Measurements from ENCODE around the gene KLHL26.

Gene KLHL26

GRCh38 chr19:18687740-18688465, 51.1 kb downstream of the KLHL26 start:
- TF ChIP-seq, protein P1, sequence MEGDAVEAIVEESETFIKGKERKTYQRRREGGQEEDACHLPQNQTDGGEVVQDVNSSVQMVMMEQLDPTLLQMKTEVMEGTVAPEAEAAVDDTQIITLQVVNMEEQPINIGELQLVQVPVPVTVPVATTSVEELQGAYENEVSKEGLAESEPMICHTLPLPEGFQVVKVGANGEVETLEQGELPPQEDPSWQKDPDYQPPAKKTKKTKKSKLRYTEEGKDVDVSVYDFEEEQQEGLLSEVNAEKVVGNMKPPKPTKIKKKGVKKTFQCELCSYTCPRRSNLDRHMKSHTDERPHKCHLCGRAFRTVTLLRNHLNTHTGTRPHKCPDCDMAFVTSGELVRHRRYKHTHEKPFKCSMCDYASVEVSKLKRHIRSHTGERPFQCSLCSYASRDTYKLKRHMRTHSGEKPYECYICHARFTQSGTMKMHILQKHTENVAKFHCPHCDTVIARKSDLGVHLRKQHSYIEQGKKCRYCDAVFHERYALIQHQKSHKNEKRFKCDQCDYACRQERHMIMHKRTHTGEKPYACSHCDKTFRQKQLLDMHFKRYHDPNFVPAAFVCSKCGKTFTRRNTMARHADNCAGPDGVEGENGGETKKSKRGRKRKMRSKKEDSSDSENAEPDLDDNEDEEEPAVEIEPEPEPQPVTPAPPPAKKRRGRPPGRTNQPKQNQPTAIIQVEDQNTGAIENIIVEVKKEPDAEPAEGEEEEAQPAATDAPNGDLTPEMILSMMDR (IDR thresholded peaks at IDR 0.05; ENCODE audit: insufficient read depth, low read depth, low read length, missing control alignments) = no peak
- DNase-seq (ENCODE audit: low read depth) = no peak
- H3K4me3 ChIP-seq (ENCODE audit: low read depth, low read length) = no peak overlapping the region

- TF ChIP-seq, protein P1 (IDR thresholded peaks at IDR 0.05; ENCODE audit: insufficient read depth, low read depth, low read length, missing control alignments) = no peak
- no peak overlapping the region for H3K4me3 ChIP-seq (ENCODE audit: low read depth, low read length)
- no peak for DNase-seq (ENCODE audit: low read depth)
Measured at GRCh38 chr19:18696023-18696422, 59.2 kb downstream of the KLHL26 start.

DNA sequence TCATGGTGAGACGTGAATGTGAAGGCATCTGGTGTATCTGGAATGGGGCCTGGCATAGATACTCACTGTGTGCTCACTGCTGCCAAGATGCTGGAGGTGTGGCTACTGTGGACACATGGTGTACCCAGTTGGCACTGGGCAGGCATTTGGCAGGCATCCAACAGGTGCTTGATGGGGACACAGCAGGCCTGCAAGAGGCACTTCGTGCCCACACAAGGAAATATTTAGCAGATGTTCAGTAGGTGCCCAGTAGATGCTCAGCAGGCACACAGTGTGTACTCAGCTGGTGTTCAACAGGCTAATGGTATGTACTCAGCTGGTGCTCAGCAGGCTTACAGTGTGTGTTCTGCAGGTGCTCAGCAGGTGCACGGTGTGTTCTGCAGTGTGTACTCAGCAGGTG, 60.9 kb downstream of the KLHL26 start:
- TF ChIP-seq, protein P1 (IDR thresholded peaks at IDR 0.05; ENCODE audit: insufficient read depth, low read depth, low read length, missing control alignments) = no peak
- H3K4me3 ChIP-seq (ENCODE audit: low read depth, low read length) = no peak overlapping the region
- no peak for DNase-seq (ENCODE audit: low read depth)

- no peak for DNase-seq (ENCODE audit: low read depth)
- no peak overlapping the region for H3K4me3 ChIP-seq (ENCODE audit: low read depth, low read length)
- TF ChIP-seq, protein P1 (IDR thresholded peaks at IDR 0.05; ENCODE audit: insufficient read depth, low read depth, low read length, missing control alignments) = no peak
Measured at GRCh38 chr19:18698321-18699167, 61.7 kb downstream of the KLHL26 start.

GRCh38 chr19:18699403-18700054, 62.7 kb downstream of the KLHL26 start:
- H3K4me3 ChIP-seq (ENCODE audit: low read depth, low read length) = no peak overlapping the region
- DNase-seq (ENCODE audit: low read depth) = no peak
- TF ChIP-seq, protein P1 (IDR thresholded peaks at IDR 0.05; ENCODE audit: insufficient read depth, low read depth, low read length, missing control alignments) = no peak

DNA sequence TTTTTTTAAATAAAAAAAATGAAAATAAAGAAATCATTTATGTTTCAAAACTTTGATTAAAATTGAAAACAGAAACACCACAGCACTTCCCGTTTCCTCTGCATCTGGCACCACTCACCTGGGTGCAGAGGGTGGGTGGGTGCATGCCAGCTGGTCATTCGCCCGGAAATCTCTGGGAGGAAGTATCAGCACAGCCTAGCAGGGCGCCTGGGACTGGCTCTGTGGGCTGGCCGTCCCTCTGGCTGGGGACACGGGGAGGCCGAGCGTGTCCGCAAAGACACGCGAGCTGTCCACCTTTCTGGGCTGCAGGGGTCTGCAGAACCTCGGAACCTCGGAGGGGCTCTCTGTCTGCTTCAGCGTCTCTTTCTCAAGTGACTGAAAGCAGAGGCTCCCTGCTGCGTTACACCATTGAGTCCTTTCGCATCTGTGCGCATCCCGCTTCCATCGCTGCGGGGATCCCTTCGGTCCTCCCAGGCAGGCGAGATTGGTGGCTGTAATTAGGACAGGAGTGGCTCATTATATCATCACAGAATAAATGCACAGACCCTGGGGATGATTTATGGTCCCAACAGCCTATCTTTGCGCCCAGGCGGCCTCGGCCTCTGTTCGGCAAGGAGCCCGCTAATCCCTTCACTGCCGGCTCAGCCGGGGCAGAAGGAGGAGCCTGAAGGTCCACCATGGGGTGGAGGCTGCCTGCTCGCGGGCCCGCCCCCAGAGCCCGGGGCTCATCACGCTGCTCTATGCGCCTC, 63.8 kb downstream of the KLHL26 start:
- TF ChIP-seq, protein P1 (IDR thresholded peaks at IDR 0.05; ENCODE audit: insufficient read depth, low read depth, low read length, missing control alignments) = no peak
- H3K4me3 ChIP-seq (ENCODE audit: low read depth, low read length) = peak overlapping the region; percentile 49
- DNase-seq (ENCODE audit: low read depth) = peak; percentile 70
